Measurements from ENCODE around the gene TEAD3. TPM values are rescaled to one million over a fixed set of nuclear protein-coding genes. Genes with fewer than 3 reads are reported as not detected.
A peak's percentile ranks its signal among the peaks of the same experiment; 100 is the strongest.

TEAD3 gene
- total RNA-seq, 1 donor from 2014 or later, result 17.0 TPM

DNA sequence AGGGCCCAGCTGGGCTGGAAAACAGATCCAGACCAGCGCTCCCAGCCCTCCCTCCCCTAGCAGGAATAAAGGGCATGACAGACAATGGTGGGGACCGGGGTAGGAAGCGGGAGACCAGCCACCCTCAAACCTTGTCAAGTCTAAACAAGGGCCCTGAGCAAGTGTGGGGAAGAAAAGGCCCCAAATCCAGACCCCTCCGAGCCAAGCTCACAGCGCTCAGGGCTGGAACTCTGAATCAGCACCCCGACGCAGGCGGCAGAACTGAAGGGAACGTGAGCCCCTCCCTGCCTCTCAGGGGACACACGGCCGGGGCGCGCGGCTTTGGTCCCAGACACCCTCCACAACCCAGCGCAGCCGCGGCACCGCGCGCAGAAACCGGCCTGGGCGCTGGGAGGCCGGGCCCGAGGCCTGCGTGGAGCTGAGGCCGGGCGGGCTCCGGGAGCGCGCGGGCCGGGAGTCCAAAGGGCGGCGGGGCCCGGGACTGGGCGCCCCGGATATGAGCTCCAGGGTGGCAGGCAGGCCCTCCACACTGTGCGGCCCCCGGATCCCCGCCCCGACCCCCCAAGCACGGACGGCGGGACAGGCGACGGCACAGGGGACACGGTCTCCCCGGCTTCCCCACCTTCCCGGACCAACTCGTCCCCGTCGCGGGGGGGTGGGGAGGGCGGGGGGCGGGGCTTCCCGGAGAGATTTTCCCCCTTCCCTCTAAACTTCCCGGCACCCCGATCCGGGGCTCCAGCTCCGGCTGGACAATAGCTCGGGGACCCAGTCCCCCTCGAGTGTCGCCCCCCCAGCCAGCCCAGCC, 641 bp downstream of the TEAD3 start:
- Histone ChIP-seq H3K27ac (peak overlapping the region; percentile 82), H3K27me3 (ENCODE audit: low read depth) (peaks cover 14% of the 10 kb centered on the region), H3K4me1 (peaks cover 58% of the 10 kb centered on the region)

DNA sequence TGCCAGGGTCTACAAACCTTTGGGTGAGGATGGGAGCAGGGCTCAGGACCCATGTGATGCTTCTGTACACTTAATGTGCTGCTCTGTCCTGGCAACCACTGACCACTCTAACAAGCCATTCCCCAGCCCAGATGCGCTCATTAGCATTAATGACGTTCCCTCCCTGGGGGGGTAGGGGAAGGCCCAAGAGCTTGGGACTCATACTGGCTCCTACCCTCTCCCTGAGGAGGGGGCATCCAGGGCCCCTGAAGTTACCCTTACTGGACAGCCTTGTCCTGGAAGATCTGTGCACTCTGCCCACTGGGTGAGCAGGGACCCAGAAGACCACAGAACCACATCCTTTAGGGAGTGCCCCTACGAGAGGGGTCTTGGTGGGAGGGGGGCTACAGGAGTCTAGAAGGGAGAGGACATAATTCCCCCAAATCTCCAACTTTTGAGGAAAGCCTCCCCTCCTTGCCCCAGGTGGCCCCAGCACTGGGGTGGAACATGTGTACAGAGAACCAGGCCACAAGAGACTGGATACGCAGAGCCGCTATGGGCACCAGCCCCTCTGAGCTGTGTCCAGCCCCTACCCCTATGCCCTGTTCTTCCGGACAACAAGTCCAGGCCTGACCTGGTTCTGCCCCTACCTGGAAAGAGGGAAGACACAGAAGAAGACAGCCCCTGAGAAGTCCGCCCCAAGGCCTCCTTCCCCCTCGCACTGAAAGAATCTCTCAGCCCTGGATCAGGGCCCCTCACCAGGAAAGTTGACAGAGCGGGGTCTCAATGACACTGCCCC, 1.4 kb downstream of the TEAD3 start:
- Histone ChIP-seq H3K36me3 (no peaks in the 10 kb centered on the region), H3K27me3 (ENCODE audit: low read depth) (peaks cover 14% of the 10 kb centered on the region), H3K27ac (peak overlapping the region; percentile 82), H3K9me3 (no peaks in the 10 kb centered on the region), H3K4me3 (peak overlapping the region; percentile 68), H3K4me1 (peaks cover 62% of the 10 kb centered on the region)
- no peak for ATAC-seq
- TF ChIP-seq CTCF (IDR thresholded peaks at IDR 0.05), result no peak
- no peak for DNase-seq
- intact Hi-C loops (cut with DNase I), result no loop called here

More for the DNA sequence above, 641 bp downstream of the TEAD3 start:
- ATAC-seq (peak; percentile 56 to 68), DNase-seq (no peak)
- H3K9me3 ChIP-seq, result no peaks in the 10 kb centered on the region
- peak overlapping the region; percentile 68 for H3K4me3 ChIP-seq
- intact Hi-C loops (cut with DNase I), result no loop called here
- H3K36me3 ChIP-seq, result no peaks in the 10 kb centered on the region
- TF ChIP-seq CTCF (IDR thresholded peaks at IDR 0.05), result no peak

DNA sequence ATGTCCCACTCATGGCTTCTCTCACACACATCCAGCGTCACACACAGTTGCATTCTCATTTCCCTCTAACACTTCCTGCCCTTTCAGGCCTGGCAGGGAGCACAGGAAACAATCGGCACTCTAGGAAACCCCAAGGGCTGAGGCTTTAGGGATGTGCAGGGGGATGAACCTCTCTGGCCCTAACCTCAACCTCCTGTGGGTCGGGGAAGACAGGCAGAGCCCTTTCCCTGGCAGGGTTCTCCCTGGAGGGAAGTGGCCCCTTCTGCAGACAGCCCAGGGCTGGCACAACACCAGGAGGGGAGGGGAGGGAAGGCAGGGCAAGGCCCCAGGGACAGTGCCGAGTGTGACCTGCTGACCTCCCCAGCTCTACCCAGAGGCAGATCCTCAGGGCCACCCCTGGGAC, 2.7 kb downstream of the TEAD3 start:
- DNase-seq, result no peak
- Histone ChIP-seq H3K36me3 (no peaks in the 10 kb centered on the region), H3K27ac (peak overlapping the region; percentile 24), H3K9me3 (no peaks in the 10 kb centered on the region), H3K4me3 (no peak overlapping the region), H3K4me1 (peaks cover 73% of the 10 kb centered on the region), H3K27me3 (ENCODE audit: low read depth) (peaks cover 14% of the 10 kb centered on the region)
- intact Hi-C loops (cut with DNase I), result no loop called here
- ATAC-seq, result no peak
- TF ChIP-seq CTCF (IDR thresholded peaks at IDR 0.05), result no peak

- ATAC-seq (no peak), DNase-seq (no peak)
- no peak overlapping the region for H3K4me3 ChIP-seq
- peaks cover 79% of the 10 kb centered on the region for H3K4me1 ChIP-seq
- no peak overlapping the region for H3K27ac ChIP-seq
- no peaks in the 10 kb centered on the region for H3K9me3 ChIP-seq
- TF ChIP-seq CTCF (IDR thresholded peaks at IDR 0.05), result no peak
- H3K27me3 ChIP-seq (ENCODE audit: low read depth), result peaks cover 10% of the 10 kb centered on the region
- intact Hi-C loops (cut with DNase I), result no loop called here
- H3K36me3 ChIP-seq, result no peaks in the 10 kb centered on the region
These were observed 3.4 kb downstream of the TEAD3 start for GRCh38 chr6:35493307-35493983.

DNA sequence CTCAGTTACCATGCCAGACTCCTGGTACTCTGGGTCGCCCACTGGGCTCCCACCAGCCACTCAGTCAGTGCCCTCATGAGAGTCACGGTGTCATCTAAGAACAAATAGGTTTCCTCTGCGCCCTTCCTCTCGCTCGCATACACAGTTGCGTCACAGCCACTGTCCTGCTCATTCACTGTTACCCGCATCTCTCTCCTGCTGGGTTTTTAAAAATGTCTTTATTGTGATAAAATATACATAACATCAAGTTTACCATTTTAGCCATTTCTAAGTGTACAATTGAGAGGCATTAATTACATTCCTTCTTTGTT, 4.0 kb downstream of the TEAD3 start:
- H3K4me1 ChIP-seq, result peaks cover 79% of the 10 kb centered on the region
- no peak for ATAC-seq

More for the DNA sequence above, 4.0 kb downstream of the TEAD3 start:
- Histone ChIP-seq H3K27me3 (ENCODE audit: low read depth) (peaks cover 4% of the 10 kb centered on the region), H3K27ac (no peak overlapping the region), H3K4me3 (no peak overlapping the region), H3K36me3 (no peaks in the 10 kb centered on the region), H3K9me3 (no peaks in the 10 kb centered on the region)
- no peak for TF ChIP-seq CTCF (IDR thresholded peaks at IDR 0.05)
- intact Hi-C loops (cut with DNase I), result no loop called here
- DNase-seq, result no peak
